Measurements from ENCODE around the gene PARVA.
"Not testable (repeated sequence)": the region's sequence is repeated elsewhere in the genome, so short reads cannot be mapped to it uniquely, and the experiment has no call there.

PARVA gene

DNA sequence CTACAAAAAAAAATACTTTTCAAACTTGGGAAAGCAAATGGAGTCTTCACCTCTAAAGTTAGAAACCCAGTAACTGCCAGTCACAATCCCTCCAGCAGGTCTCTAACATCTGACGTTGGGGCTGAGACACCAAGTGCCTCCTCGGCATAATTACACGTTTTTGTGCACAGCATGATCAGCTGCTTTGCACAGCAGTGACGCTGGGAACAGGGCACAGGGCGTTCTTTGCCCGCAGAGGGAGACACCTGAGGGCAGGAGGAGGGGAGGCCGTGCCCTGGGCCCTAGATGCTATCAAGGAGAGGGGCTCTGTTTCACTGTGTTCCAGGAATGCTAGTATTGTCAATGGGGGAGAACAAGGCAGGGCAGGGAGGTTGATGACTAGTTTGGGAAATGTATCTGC, 120.1 kb downstream of the PARVA start:
- no peak for DNase-seq (ENCODE audit: low spot score)

DNA sequence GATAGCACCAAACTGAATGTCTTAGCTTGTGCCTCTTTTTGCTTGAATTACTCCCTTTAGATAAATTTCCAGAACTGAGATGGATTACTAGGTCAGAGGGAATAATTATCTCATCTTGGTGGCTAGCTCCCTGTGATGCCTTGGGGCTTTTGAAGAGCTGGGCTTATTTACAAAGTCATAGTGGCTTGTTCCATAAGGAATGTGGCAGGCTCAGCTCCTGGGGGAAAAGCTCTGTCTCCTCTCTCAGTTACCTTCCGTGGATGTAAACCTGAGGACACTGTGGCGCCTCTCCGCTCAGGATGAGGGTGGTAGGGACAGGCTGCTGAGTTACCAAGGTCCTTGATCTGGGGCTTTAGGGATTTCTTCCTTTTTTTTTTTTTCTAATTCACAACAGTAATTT, 121.7 kb downstream of the PARVA start:
- DNase-seq (ENCODE audit: low spot score), result no peak

DNA sequence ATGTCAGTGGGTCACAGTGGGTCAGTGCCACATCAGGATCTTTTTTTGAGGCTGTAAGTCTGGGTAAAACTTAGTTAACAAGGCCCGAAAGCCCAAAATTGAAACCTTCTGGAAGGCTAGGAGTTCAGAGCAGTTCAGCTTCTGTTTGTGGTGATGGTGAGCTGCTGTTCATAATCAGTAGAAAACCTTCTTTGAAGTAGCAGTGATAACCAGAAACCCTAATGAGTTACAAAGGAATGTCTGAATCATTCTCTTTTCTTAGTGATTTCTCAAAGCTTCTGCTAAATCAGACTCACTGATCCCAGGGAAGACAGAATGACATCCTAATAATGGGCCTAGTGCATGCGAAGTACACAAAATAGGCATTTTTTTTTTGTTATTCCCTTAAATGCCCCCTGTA, 124.7 kb downstream of the PARVA start:
- no peak for DNase-seq (ENCODE audit: low spot score)

DNA sequence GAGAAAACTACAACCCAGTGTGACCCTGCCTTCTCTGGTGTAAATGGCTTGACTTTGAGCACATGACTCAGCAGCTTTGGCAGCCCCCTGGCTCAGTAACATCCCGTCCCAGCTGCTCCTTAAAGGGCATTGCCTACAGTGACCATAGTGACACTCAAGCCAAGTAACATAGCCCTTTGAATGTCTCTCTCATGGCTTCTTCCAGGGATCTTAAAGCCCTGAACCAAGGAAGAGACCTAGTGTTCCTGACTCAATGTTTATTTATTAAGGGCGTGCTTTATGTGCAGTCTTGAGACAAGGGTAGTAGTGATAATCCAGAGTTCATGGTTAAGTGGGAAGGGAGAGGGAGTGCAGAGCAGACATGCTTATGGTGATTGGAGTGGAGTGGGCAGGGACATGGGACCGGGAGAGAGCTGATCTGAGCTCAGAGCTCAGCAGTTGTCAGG, 125.7 kb downstream of the PARVA start:
- no peak for DNase-seq (ENCODE audit: low spot score)

DNA sequence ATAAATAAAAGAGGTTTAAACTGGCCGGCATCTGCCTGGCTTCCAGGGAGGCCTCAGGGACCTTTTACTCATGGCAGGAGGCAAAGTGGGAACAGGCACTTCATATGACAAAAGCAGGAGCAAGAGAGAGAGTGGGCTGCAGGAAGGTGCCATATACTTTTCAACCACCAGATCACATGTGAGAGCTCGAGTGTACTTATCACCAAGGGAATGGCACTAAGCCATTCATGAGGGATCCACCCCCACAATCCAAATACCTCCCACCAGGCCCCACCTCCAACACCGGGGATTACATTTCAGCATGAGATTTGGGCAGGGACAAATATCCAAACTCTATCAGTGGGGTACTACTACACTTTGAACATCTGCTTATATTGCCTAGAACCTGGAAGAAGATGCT, 126.5 kb downstream of the PARVA start:
- DNase-seq (ENCODE audit: low spot score), result no peak

DNA sequence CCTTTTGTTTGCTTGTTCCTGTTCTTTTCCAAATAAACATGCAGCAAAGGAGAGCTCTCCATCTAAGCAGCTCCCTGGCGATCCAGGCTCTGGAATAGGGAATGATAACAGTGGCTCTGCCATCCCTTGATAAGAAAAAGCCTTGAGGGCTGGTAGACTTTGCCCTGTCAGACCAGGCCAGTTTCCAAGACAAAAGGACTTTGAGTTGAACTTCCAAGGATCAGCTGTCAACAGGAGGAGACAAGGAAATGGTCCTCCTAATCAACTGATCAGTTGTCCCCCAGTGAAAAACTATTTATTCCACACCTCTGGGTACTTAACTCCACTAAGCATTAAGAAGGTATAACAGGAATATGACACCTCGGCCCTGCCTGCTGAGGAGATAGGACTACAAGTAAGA, 127.8 kb downstream of the PARVA start:
- DNase-seq (ENCODE audit: low spot score), result no peak

DNA sequence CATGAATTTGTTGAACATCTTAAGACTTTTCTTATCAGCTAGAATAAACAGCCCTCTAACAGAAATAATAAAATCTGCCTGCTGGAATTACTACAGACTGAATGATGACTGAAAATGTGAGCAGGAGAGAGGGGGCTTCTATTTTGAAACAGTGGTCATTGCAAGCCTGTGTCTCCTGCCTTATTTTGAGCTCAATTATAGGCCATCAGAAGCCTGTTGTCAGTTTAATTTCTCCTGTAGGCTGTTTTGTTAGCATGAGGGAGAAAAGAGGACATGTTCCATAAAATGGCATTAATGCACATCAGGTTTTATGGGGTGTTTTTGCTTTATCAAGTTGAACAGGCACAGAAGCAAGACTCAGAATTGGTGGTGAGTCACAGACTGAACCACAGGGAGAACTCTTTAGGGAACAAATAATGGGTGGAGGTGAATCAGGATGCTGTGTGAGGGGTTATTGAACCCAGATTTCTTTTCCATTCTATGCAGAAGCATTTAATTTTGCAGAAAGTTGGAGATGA, 129.1 kb downstream of the PARVA start:
- DNase-seq (ENCODE audit: low spot score), result no peak

DNA sequence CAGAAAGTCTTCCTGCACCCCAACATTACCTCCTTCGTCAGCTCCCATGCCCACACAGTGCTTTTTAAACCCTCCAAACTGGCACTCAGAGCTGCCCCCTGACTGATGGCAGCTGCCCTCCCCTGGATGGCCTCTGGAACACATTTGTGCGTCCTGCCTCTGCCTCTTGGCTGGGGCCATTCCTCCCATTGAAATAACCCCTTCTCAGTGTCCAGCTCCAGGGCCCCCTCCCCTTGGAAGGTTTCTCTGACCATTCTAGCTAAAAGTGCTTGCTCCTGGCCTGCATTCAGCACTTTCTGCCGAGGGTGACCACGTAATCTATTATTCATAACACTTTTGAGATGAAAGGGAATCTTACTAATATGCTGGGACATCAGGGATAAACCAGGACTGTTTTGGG, 130.0 kb downstream of the PARVA start:
- no peak for DNase-seq (ENCODE audit: low spot score)

DNA sequence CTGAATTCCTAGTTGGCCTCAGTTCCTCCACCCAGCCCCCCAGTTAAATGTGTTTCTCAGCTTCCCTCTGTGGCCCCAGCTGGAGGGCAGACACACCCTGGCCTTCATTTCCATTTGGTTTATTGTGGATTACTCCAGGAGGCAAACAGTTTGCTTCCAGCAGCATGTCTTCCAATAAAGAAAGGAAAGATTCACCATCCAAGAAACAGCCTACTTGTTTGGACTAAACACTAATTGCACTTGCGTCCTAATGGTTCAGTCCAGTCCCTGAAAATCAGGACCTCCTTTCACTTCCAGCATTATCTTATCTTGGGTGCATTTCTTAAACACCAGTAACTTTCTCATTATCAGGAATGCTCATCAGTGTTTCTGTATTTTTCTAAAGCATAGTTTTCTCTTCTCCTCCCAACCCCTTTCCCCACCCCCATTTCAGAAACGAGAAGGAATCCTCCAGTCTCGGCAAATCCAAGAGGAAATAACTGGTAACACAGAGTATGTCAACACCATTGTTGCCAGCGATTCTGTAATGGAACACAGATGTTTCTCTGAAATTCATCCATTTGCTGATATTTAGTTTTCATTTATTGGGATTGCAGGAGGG, 130.9 kb downstream of the PARVA start:
- DNase-seq (ENCODE audit: low spot score), result no peak

DNA sequence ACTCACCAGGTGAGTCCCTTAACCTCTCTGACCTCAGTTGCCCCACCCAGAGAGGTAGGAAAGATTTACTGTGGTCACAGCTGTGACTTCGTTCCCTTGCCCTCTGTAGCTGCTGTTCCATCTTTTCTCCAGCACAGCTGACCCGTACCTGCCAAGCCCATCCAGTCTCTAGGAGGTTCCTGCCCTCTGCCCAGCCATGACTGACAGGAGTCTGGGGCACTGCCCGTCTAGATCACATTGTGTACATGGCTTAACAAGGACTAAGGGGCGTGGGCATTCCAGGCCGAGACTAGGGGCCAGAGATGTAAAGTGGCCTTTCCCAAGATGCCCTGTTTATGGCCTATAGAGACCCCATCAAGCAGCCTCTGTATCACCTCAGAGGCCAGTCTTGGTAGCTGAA, 132.0 kb downstream of the PARVA start:
- no peak for DNase-seq (ENCODE audit: low spot score)

DNA sequence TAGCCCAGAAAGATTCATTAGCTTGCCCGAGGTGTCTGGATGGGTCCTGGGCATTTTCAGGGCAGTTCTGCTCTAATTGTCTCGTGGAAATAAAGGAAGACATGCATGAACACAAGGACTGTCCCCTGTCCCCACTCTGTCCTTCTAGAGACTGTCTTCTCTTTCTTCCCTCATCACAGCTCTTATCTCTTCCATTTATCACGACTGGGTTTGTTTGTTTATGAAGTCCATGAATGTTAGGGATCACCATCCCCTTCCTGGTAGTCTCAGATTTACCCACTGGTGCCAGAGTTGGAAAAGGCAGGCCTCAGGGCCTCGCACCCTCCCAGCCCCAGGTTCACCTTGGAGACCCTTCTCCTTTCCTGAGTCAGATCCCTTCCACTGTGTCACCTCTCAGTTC, 134.8 kb downstream of the PARVA start:
- DNase-seq (ENCODE audit: low spot score), result no peak

DNA sequence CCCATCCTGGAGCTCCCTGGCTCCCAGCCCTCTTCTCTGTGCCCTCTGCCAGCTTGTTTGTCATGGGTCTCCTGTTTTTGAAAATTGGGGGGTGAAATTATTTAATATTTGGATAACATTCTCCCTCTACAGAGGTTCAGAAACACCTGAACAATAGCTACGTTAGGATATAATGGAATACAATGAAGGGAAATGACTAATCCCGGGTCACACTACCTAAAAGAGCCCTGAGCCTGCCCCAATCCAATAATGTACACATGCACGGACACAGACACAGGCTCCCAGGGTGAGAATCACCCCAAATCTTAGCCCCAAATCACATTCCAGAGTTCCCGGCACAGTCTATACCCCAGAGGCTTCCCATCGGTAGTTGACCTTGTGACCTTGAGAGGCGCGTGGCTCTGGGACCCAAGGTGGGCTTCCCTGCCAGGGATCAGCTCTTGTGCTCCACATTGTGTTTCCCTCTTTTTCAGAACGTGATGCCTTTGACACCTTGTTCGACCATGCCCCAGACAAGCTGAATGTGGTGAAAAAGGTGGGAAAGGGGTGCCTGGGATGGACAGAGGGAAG, 135.5 kb downstream of the PARVA start:
- DNase-seq (ENCODE audit: low spot score), result no peak

DNA sequence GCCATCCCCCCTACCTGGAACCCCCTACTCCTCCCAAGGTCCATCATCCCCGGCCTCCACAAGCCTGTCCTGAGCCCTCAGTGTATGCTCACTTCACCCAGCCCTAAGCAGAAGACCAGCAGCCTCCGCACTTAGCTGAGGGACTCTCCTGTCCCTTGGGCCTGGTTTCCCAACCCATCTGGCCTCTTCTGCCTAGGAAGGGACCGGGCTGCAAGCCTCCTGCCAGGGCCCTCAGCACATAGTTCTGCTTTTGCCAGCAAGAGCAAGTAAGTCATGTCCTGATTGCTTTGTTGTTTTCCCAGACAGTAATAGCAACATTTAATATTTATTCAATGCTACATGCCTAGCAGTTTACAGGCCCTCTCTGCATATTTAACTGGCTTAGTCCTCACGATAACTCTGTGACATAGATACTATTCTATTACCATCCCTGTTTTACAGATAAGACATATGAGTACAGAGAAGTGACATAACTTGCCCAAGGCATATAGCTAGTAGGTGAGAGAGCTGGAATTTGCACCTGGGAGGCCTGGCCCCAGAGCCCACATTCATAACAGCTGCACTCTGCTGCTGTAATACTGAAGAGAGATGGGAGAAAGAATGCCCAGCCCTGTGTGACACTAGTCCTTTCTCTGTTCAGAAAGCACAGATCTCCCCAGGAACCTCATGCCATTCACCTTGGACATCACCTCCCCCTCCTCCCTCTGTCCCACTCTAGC, 139.2 kb downstream of the PARVA start:
- no peak for DNase-seq (ENCODE audit: low spot score)

DNA sequence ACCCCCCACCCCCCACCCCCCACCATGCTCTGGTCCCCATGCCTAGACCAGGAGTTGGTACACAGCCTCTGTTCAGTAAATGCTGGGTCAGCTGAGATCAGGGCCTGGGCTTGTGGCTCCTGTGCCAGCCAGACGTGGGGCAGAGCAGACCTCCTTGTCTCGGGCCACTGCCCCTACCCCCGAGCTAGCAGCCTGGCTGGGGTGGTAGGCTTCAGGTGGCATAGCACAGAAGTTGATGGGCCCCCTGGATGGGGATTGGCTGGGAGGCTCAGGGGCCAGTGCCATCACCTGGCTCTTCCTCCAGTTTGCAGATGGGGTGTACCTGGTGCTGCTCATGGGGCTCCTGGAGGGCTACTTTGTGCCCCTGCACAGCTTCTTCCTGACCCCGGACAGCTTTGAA, 139.9 kb downstream of the PARVA start:
- no peak for DNase-seq (ENCODE audit: low spot score)

DNA sequence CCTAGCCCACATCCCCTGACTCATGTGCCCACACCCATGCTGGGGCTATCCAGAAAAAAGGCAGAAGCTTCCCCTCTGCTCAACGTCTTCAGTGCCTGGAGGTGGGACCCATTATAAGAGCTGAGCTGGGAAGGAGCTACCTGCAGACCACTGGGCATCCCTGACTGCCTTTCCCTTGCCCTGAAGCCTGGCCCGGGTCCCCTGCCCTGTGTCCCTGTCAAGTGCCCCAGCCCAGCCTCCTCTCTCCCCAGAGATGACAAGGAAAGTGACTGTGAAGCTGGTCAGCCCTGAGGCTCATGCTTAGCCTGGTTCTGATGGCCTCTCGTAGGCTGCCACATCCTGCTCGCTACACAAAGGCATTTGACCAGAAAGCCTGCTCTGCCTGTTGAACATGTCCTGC, 140.4 kb downstream of the PARVA start:
- no peak for DNase-seq (ENCODE audit: low spot score)

DNA sequence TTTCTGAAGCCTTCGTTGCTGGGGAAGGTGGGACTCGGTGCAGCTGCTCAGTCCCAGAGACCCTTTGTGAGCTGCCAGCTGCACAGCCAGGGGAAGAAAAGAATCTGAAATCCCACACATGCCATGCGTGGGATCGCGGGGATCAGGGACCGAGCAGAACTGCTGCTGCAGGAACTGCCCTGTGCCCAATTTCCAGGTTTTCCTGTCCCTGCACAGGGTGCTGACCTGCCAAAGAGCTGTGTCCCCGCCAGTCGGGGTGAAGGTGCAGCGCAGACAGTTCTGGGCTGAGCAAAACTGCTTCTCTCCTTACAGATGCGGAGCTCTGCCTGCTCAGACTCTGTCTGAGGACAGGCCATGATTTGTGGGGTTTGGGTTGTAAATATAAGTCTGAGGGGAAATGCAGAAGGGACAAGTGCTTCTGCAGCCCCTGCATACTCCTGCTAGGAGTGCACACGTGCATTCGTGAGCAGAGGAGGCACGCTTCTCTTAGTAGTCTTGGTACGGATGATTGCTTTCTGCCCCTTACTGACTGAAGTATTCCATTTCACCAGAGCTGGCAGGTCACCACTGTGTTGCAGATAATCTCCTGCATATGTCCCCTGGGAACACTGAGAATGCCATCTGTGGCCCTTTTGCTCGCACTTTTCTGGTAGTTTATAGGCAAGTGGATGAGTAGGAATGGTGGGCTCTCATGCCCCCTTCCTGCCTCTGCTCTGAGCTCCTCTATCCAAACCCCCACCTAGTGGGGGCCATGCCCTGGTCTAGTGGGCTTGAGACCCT, 141.4 kb downstream of the PARVA start:
- no peak for DNase-seq (ENCODE audit: low spot score)

DNA sequence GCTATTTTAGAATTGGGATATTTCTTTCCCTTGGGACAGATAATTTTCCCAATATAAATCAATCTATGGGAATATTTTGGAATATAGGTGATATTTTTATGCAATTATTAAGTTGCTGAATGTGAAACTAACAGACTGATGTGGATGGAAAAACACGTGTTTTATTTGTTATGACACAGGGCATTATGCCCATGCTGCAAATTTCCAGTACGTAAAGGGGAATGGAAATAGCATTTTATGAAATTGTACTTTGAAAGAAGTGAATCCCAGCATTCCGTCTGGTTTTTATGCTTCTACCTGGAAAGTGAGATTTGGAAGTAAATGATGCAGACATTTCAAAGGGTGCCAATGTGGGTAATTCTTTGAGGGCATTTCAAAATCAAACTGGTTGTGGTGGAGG, 142.7 kb downstream of the PARVA start:
- DNase-seq (ENCODE audit: low spot score), result no peak

DNA sequence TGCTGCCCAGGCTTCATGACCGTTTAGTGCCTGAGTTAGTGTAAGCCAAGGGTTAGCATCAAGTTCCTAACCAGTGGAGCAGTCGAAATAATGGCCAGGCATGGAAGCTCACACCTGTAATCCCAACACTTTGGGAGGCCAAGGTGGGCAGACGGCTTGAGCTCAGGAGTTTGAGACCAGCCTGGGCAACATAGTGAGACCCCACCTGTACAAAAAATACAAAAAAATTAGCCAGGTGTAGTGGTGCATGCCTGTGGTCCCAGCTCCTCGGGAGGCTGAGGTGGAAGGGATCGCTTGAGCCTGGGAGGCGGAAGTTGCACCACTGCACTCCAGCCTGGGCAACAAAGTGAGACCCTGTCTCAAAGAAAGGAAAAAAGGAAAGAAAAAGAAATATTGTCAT, 143.2 kb downstream of the PARVA start:
- not testable (repeated sequence) for DNase-seq (ENCODE audit: low spot score)

DNA sequence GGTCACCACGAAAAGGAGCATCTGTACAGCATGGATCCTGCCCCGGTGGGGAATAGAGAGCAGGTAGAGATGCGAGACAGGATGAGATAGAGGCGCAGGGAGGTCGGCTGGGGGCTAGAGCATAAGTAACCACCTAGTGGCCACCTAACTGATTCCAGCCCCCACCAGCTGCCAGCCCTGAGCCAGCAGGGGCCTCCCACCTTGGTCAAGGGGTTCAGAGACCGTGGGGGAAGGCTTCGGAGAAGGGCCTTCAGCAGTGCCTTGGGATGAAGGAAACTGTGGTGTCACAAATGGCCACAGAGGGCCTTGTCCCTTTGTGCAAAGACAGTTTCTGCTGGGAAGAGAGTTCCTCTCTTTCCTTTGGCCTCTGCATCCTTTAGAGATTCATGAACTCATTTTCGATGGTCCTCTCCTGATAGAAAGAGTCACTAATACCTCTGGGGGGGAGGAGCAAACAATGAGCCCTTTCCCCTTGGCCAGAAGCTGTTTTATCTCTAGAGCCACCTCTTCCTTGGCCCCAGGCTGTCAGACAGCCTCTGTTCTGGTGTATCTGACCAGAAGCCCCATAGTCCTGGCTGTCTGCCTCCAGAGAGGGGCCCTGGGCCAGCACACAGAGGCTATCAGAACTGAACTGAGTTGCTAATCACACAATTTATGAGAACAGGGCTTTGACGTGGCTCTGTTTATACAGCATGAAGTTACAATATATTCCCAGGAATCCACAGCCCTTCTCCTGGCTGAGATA, 146.0 kb downstream of the PARVA start:
- DNase-seq (ENCODE audit: low spot score), result no peak

DNA sequence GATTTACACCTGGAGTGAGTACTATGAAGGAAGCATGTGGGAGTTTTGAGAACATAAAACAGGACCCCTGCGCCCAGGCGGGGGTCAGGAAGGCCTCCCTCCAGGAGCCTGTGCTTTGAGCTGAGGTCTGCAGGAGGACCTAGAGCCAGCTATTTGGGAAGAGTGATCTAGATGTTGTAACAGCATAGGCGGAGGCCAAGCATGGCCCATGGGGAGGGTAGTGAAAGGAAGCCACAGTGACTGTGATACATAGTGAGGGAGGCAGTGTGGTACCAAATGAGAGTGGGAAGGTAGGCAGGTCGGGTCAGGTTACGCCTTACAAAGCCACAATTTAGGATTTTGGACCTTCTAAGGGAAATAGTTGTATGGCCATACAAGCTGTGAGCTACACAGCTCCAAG, 147.5 kb downstream of the PARVA start:
- no peak for DNase-seq (ENCODE audit: low spot score)

DNA sequence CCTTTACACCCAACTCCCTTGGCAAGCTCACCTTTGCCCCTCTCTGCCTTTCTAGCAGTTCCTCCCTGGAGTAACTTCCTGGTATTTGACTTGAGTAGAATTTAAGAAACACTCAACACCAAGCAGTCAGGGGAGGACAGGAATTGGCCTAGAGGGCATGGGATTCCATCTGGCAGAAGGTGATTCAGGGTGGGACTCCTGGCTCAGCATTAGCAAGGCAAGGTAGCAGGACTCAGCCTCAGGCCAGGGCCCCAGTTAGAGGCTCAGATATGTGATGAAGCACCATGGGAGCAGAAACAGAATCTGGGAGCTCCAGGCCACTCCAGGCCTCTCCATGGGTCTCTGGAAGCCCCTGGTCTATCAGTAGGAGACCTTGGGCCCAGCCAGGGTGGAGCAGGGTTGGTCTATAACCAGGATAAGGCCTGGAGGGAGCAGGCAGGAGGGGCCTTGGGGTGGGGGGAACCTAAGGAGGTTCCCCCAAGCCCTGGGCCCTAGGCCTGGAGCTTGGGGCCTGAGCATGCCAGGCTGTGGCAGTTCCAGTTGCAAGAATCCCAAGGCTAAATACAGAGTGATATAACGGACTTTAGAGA, 148.2 kb downstream of the PARVA start:
- no peak for DNase-seq (ENCODE audit: low spot score)

DNA sequence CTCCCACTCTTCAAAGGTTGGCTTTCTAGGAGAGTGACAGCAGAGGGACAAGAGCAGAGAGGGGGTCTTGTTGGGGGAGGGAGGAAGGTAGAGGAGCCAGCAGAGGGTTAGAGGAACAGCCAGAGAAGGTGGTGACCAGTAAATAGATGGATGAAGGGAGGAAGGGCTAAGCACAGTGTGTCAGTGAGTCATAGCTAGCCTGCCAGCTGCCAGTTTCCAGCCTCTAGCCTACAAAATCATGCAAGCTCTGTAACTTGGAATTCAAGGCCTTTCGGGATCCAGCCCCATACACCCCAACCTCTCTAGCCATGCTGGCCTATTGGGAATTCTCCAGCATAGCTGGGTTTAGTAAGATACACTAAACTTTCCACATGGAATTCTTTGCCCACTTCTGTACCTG, 149.4 kb downstream of the PARVA start:
- no peak for DNase-seq (ENCODE audit: low spot score)
